Mucosa of descending colon (tissue), 3 donors: ENCODE data around the gene PRDM16. TPM values are rescaled to one million over a fixed set of nuclear protein-coding genes. Genes with fewer than 3 reads are reported as not detected.
A peak's percentile ranks its signal among the peaks of the same experiment; 100 is the strongest.

ENCODE experiments used
- ATAC-seq: fragments of 200-7000 bp; cut with Tn5 transposase; one replicate; pipeline ENCODE4 v1.9.1; 2020; ENCODE audit warnings: mild to moderate bottlenecking, moderate library complexity
- DNase-seq, 3 donors: peaks; one replicate each; pipeline ENCODE4 v3.0.0-alpha.2; 2020
- H3K36me3 ChIP-seq: fragments of 200-600 bp; one replicate; pipeline ENCODE4 v1.8.0; 2021; ENCODE audit warnings: low read depth, mild to moderate bottlenecking
- H3K4me1 ChIP-seq: fragments of 200-600 bp; one replicate; pipeline ENCODE4 v1.8.0; 2021; ENCODE audit warnings: low read depth, mild to moderate bottlenecking
- H3K4me3 ChIP-seq: fragments of 200-600 bp; one replicate; pipeline ENCODE4 v1.8.0; 2021; ENCODE audit warnings: mild to moderate bottlenecking
- H3K9me3 ChIP-seq: fragments of 200-600 bp; one replicate; pipeline ENCODE4 v1.8.0; 2021; ENCODE audit warnings: mild to moderate bottlenecking
- intact Hi-C, 2 donors: fragments of 100-400 bp; cut with DNase I in 1 of 2; cut with micrococcal nuclease in 1 of 2; formaldehyde crosslinking; loops; one replicate each; pipeline versions ENCODE4 v1.11.0 to v1.11.1; 2022; cut with DNase I, micrococcal nuclease
- total RNA-seq, 3 donors: library from RNA; stranded (reverse); fragmentation: NEBNext Ultra II Directional in 2 of 3; extraction: Animal tissue kit (Norgen Biotek cat#: 25700) in 2 of 3; gene quantifications; one replicate each; pipeline versions ENCODE4 v1.2.1 to v1.2.4, GENCODE V29; 2021 to 2023
- TF ChIP-seq, protein P1 (sequence below): fragments of 200-600 bp; IDR thresholded peaks from one replicate; pipeline ENCODE4 v1.8.0; 2022; ENCODE audit warnings: antibody characterized with exemption, mild to moderate bottlenecking
- donor health status: DM: no; HTN: no; CAD: no; lungs with moderate emphysema.
- donor health status: DM: no; HTN: no; CAD: no.
- donor health status: DM: no; HTN: yes; CAD: no.

PRDM16 gene
- total RNA-seq, 3 donors from 2014 or later: 1.6 to 2.5 (median 2.4) TPM

- ATAC-seq (no peak), DNase-seq (no peak)
- no peaks in the 10 kb centered on the region for H3K36me3 ChIP-seq
- no peak overlapping the region for H3K4me3 ChIP-seq
- intact Hi-C loops: no loop called here
- TF ChIP-seq, protein P1, sequence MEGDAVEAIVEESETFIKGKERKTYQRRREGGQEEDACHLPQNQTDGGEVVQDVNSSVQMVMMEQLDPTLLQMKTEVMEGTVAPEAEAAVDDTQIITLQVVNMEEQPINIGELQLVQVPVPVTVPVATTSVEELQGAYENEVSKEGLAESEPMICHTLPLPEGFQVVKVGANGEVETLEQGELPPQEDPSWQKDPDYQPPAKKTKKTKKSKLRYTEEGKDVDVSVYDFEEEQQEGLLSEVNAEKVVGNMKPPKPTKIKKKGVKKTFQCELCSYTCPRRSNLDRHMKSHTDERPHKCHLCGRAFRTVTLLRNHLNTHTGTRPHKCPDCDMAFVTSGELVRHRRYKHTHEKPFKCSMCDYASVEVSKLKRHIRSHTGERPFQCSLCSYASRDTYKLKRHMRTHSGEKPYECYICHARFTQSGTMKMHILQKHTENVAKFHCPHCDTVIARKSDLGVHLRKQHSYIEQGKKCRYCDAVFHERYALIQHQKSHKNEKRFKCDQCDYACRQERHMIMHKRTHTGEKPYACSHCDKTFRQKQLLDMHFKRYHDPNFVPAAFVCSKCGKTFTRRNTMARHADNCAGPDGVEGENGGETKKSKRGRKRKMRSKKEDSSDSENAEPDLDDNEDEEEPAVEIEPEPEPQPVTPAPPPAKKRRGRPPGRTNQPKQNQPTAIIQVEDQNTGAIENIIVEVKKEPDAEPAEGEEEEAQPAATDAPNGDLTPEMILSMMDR: no peak
- H3K4me1 ChIP-seq: no peaks in the 10 kb centered on the region
- no peaks in the 10 kb centered on the region for H3K9me3 ChIP-seq
Measured at GRCh38 chr1:3377166-3377565, 308.2 kb downstream of the PRDM16 start.

- intact Hi-C loops: no loop called here
- H3K4me3 ChIP-seq: no peak overlapping the region
- H3K4me1 ChIP-seq: no peaks in the 10 kb centered on the region
- H3K36me3 ChIP-seq: no peaks in the 10 kb centered on the region
- TF ChIP-seq, protein P1: no peak
- ATAC-seq: peak; percentile 17
- H3K9me3 ChIP-seq: no peaks in the 10 kb centered on the region
- no peak for DNase-seq
Measured at GRCh38 chr1:3377604-3378279, 308.7 kb downstream of the PRDM16 start.

GRCh38 chr1:3378411-3379208 is 309.6 kb downstream of the PRDM16 start:
- no peak for DNase-seq
- intact Hi-C loops: no loop called here
- TF ChIP-seq, protein P1: no peak
- H3K9me3 ChIP-seq: no peaks in the 10 kb centered on the region
- ATAC-seq: no peak
- no peak overlapping the region for H3K4me3 ChIP-seq
- H3K36me3 ChIP-seq: no peaks in the 10 kb centered on the region
- H3K4me1 ChIP-seq: no peaks in the 10 kb centered on the region

- no peak overlapping the region for H3K4me3 ChIP-seq
- H3K4me1 ChIP-seq: no peaks in the 10 kb centered on the region
- DNase-seq (no peak), ATAC-seq (no peak)
- TF ChIP-seq, protein P1: no peak
- H3K36me3 ChIP-seq: no peaks in the 10 kb centered on the region
- H3K9me3 ChIP-seq: no peaks in the 10 kb centered on the region
- intact Hi-C loops: no loop called here
Measured at GRCh38 chr1:3379934-3380333, 310.9 kb downstream of the PRDM16 start.

DNA sequence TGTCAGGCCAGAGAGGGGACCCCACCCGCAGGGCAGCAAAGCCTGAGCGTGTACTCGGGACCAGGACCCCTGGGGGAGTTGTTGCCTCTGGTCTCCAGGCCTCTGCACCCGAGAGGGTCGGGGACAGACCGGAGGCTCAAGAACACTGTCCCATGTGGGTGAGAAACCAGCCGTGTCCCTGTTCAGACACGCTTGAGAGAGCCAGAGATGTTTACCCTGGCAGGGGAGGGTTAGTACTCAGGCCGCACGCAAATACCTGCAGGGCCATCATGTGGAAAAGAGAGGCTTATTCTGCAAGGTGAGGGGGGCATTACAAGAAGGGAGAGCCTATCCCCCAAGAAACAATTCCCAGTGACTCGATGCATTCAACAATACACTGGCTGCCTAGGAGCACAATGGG is 311.5 kb downstream of the PRDM16 start:
- ATAC-seq (no peak), DNase-seq (no peak)
- no peaks in the 10 kb centered on the region for H3K4me1 ChIP-seq
- H3K9me3 ChIP-seq: no peaks in the 10 kb centered on the region
- H3K4me3 ChIP-seq: no peak overlapping the region
- TF ChIP-seq, protein P1: no peak
- no peaks in the 10 kb centered on the region for H3K36me3 ChIP-seq
- intact Hi-C loops: no loop called here
